SK-N-SH treated with all-trans-retinoic acid at 6 μM for 48 hours (cell line): ENCODE measurements around the gene PBX4.
"Not testable (repeated sequence)": the region's sequence is repeated elsewhere in the genome, so short reads cannot be mapped to it uniquely, and the experiment has no call there.

ENCODE experiments used
- ATAC-seq: fragments of 200-7000 bp; cut with Tn5 transposase; 3 replicates; pipeline ENCODE4 v1.9.1; 2020; ENCODE audit warnings: mild to moderate bottlenecking, moderate library complexity
- ARNTL ChIP-seq: fragments of 450-650 bp; formaldehyde crosslinking; IDR thresholded peaks from 2 replicates; pipeline ENCODE4 v1.5.0; 2020; ENCODE audit warnings: low read depth, mild to moderate bottlenecking, moderate library complexity, borderline replicate concordance
- BACH2 ChIP-seq: fragments of 250-450 bp; sonication (Bioruptor Pico); IDR thresholded peaks from 2 replicates; pipeline ENCODE4 v1.9.0; 2021; ENCODE audit warnings: mild to moderate bottlenecking, borderline replicate concordance
- CREB5 ChIP-seq: fragments of 250-450 bp; sonication (Bioruptor Pico); IDR thresholded peaks from 2 replicates; pipeline ENCODE4 v1.5.1; 2020; ENCODE audit warnings: low read depth, mild to moderate bottlenecking, moderate library complexity
- CSDC2 ChIP-seq: fragments of 250-450 bp; sonication (Bioruptor Pico); IDR thresholded peaks from 2 replicates; pipeline ENCODE4 v1.5.0; 2020; ENCODE audit warnings: mild to moderate bottlenecking, moderate library complexity
- GLIS3 ChIP-seq: fragments of 250-450 bp; sonication (Bioruptor Pico); IDR thresholded peaks from 2 replicates; pipeline ENCODE4 v1.5.0; 2020; ENCODE audit warnings: mild to moderate bottlenecking, moderate library complexity
- OSR1 ChIP-seq: fragments of 250-450 bp; sonication (Bioruptor Pico); IDR thresholded peaks from 2 replicates; pipeline ENCODE4 v1.8.0; 2022; ENCODE audit warnings: moderate library complexity, mild to moderate bottlenecking, inconsistent platforms
- PATZ1 ChIP-seq: fragments of 250-450 bp; sonication (Bioruptor Pico); IDR thresholded peaks from 2 replicates; pipeline ENCODE4 v1.8.0; 2020; ENCODE audit warnings: mild to moderate bottlenecking, moderate library complexity, borderline replicate concordance
- POU6F1 ChIP-seq: fragments of 250-450 bp; sonication (Bioruptor Pico); IDR thresholded peaks from 2 replicates; pipeline ENCODE4 v1.8.0; 2021; ENCODE audit warnings: low read depth, mild to moderate bottlenecking, moderate library complexity, borderline replicate concordance
- PPARA ChIP-seq: fragments of 250-450 bp; sonication (Bioruptor Pico); IDR thresholded peaks from 2 replicates; pipeline ENCODE4 v1.5.0; 2020; ENCODE audit warnings: mild to moderate bottlenecking, borderline replicate concordance
- RARB ChIP-seq: fragments of 250-450 bp; sonication (Bioruptor Pico); IDR thresholded peaks from 2 replicates; pipeline ENCODE4 v1.8.0; 2021; ENCODE audit warnings: mild to moderate bottlenecking, moderate library complexity
- TCF4 ChIP-seq: fragments of 250-450 bp; sonication (Bioruptor Pico); IDR thresholded peaks from 2 replicates; pipeline ENCODE4 v1.8.0; 2021; ENCODE audit warnings: mild to moderate bottlenecking, moderate library complexity, borderline replicate concordance
- TOX ChIP-seq: fragments of 250-450 bp; sonication (Bioruptor Pico); IDR thresholded peaks from 2 replicates; pipeline ENCODE4 v1.8.0; 2021; ENCODE audit warnings: mild to moderate bottlenecking, moderate library complexity, borderline replicate concordance
- TSHZ2 ChIP-seq: fragments of 250-450 bp; sonication (Bioruptor Pico); IDR thresholded peaks from 2 replicates; pipeline ENCODE4 v1.5.0; 2020; ENCODE audit warnings: mild to moderate bottlenecking, moderate library complexity
- ZC3H10 ChIP-seq: fragments of 250-450 bp; sonication (Bioruptor Pico); IDR thresholded peaks from 2 replicates; pipeline ENCODE4 v1.5.1; 2021; ENCODE audit warnings: mild to moderate bottlenecking, moderate library complexity
- ZFP3 ChIP-seq: fragments of 250-450 bp; sonication (Bioruptor Pico); IDR thresholded peaks from 2 replicates; pipeline ENCODE4 v1.5.0; 2020; ENCODE audit warnings: mild to moderate bottlenecking, moderate library complexity
- ZFP30 ChIP-seq: fragments of 450-650 bp; formaldehyde crosslinking; IDR thresholded peaks from 2 replicates; pipeline ENCODE4 v1.5.0; 2022; ENCODE audit warnings: mild to moderate bottlenecking, moderate library complexity
- ZNF565 ChIP-seq: fragments of 450-650 bp; formaldehyde crosslinking; conservative IDR thresholded peaks from 2 replicates; pipeline ENCODE4 v1.5.0; 2020; ENCODE audit warnings: low read depth, mild to moderate bottlenecking, moderate library complexity
- ZNF70 ChIP-seq: fragments of 450-650 bp; formaldehyde crosslinking; IDR thresholded peaks from 2 replicates; pipeline ENCODE4 v1.5.0; 2020; ENCODE audit warnings: mild to moderate bottlenecking, moderate library complexity

PBX4 gene

DNA sequence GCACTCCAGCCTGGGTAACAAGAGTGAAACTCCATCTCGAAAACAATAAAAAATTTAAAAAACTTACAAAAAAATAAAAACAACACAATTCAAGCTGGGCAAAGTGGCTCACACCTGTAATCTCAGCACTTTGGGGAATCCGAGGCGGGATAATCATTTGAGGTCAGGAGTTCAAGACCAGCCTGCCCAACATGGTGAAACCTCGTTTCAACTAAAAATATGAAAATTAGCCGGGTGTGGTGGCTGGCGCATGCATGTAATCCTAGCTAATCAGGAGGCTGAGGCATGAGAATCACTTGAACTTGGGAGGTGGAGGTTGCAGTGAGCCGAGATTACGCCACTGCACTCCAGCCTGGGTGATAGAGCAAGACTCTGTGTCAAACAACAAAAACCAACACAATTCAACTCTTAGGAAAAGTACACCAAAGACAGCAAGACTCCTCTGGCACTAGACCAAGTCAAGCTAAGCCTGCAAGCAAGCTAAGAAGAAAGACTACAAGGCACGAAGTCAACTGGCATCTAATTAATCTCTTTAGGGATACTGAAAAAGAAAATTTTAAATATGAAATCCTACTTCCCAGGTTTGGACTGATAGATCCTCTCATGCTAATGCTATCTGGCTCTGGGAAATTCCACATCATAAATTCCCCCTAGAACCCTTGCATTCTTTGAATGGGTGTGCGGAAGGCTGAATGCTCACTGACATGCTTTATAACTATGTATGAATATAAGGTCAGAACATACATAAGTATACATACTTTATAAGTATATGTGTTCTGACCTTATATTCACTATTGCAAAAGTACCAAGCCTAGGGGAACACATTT lies 7.9 kb downstream of the PBX4 start:
- ATAC-seq = no peak
- no peak for TF ChIP-seq OSR1 (CRISPR knock-in tag)
- TF ChIP-seq ARNTL (CRISPR knock-in tag) = no peak
- TF ChIP-seq ZFP3 (CRISPR knock-in tag) = no peak
- no peak for TF ChIP-seq BACH2 (CRISPR knock-in tag)
- no peak for TF ChIP-seq PPARA (CRISPR knock-in tag)
- no peak for TF ChIP-seq TSHZ2 (CRISPR knock-in tag)
- TF ChIP-seq ZC3H10 (CRISPR knock-in tag) = no peak
- TF ChIP-seq CSDC2 (CRISPR knock-in tag) = no peak
- TF ChIP-seq ZFP30 (CRISPR knock-in tag) = no peak
- no peak for TF ChIP-seq ZNF70 (CRISPR knock-in tag)
- TF ChIP-seq RARB (CRISPR knock-in tag) = no peak
- TF ChIP-seq, all 23 proteins: peak for 0

- not testable (repeated sequence) for ATAC-seq
Measured at GRCh38 chr19:19606686-19607085, 11.8 kb downstream of the PBX4 start.

DNA sequence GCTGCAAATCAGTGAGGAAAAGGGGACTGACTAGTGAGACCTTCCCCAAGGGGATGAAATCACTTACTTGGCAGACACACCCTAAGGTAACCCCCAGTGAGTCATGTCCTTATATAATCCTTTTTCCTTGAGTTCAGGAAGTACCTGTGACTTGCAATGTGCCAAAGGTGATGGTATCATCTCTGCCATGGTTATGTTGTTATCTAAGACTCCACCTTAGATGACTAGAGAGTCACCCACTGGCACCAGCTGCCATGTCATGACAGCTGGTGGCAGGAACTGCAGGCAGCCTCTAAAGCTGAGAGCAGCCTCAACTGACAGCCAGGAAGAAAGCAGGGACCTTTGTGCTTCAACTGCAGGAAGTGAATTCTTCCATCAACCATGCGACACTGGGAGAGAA lies 12.5 kb downstream of the PBX4 start:
- TF ChIP-seq ZNF565 (CRISPR knock-in tag) (no peak), RARB (CRISPR knock-in tag) (no peak), TSHZ2 (CRISPR knock-in tag) (no peak), ZFP30 (CRISPR knock-in tag) (no peak), ZNF70 (CRISPR knock-in tag) (no peak), POU6F1 (no peak), BACH2 (CRISPR knock-in tag) (no peak), PATZ1 (CRISPR knock-in tag) (no peak), GLIS3 (CRISPR knock-in tag) (no peak), ZFP3 (CRISPR knock-in tag) (no peak), PPARA (CRISPR knock-in tag) (no peak), CREB5 (CRISPR knock-in tag) (no peak), TCF4 (CRISPR knock-in tag) (no peak), CSDC2 (CRISPR knock-in tag) (no peak), TOX (CRISPR knock-in tag) (no peak)

More for the DNA sequence above, 12.5 kb downstream of the PBX4 start:
- no peak for ATAC-seq
